ENCODE results near the gene TPRX2. TPM values are rescaled to one million over a fixed set of nuclear protein-coding genes. Genes with fewer than 3 reads are reported as not detected.

The TPRX2 gene
- total and polyA plus RNA-seq, 2 donors (not counting 1 experiment from before 2014, with no cell fraction given) = not detected

GRCh38 chr19:47826800-47827199, 32.2 kb upstream of the TPRX2 start:
- no peaks in the 10 kb centered on the region for H3K79me2 ChIP-seq (ENCODE audit: control insufficient read depth, insufficient read depth, low read length)
- TF ChIP-seq EZH2 (IDR thresholded peaks at IDR 0.05; ENCODE audit: borderline replicate concordance, insufficient read depth, low read depth, low read length, poor library complexity, severe bottlenecking) (no peak), CTCF (IDR thresholded peaks at IDR 0.05) (no peak)
- Mint-ChIP-seq H3K27me3 (peaks cover 7% of the 10 kb centered on the region), H3K4me1 (no peaks in the 10 kb centered on the region), H3K27ac (no peak overlapping the region), H3K4me3 (no peak overlapping the region), H3K9me3 (ENCODE audit: insufficient read depth) (peaks cover 6% of the 10 kb centered on the region)
- intact Hi-C loops (cut with micrococcal nuclease) = no loop called here
- DNase-seq = no peak
- 84% methylated on average over 6 of the region's 6 CpGs for WGBS (ENCODE audit: insufficient coverage)
- no peaks in the 10 kb centered on the region for H4K20me1 ChIP-seq (ENCODE audit: control insufficient read depth, insufficient read depth, low read length, poor library complexity, severe bottlenecking)
- ChIA-PET CTCF (no interaction called here), POLR2A (no interaction called here)
- H3K4me2 ChIP-seq (replicated peaks; ENCODE audit: low read depth, low read length, poor library complexity, severe bottlenecking) = no peak overlapping the region
- peaks cover 0 to 4% (median 0%) of the 10 kb centered on the region in 3 donors for H3K9me3 ChIP-seq (ENCODE audit: control extremely low read depth in 1 of 3, control insufficient read depth in 2 of 3, insufficient read depth in 1 of 3, low read length in 2 of 3)
- H2AFZ ChIP-seq (ENCODE audit: insufficient read depth, low read depth, low read length, poor library complexity, severe bottlenecking) = no peak overlapping the region
- no peak for ATAC-seq (ENCODE audit: low read depth)
- no peak overlapping the region for H3K4me3 ChIP-seq (ENCODE audit: control extremely low read depth in 1 of 5, extremely low read depth in 1 of 5, insufficient read depth in 1 of 5, low read depth in 2 of 5, low read length in 4 of 5)
- H3K27ac ChIP-seq (ENCODE audit: low read length in 2 of 2) = no peak overlapping the region
- no peaks in the 10 kb centered on the region for H3K36me3 ChIP-seq (replicated peaks in 1 of 2; ENCODE audit: control extremely low read depth in 1 of 2, control insufficient read depth in 1 of 2, extremely low read depth in 1 of 2, insufficient read depth in 2 of 2, low read length in 1 of 2)
- H3K4me1 ChIP-seq (ENCODE audit: control insufficient read depth in 2 of 2, insufficient read depth in 2 of 2, low read length in 2 of 2) = no peaks in the 10 kb centered on the region
- H3K9ac ChIP-seq (ENCODE audit: low read length) = no peak overlapping the region
- no peaks in the 10 kb centered on the region for H3K27me3 ChIP-seq (replicated peaks in 1 of 4; ENCODE audit: control extremely low read depth in 1 of 4, control insufficient read depth in 3 of 4, insufficient read depth in 4 of 4, low read length in 3 of 4)

- ChIA-PET CTCF (no interaction called here), POLR2A (no interaction called here)
- Mint-ChIP-seq H3K4me3 (no peak overlapping the region), H3K27me3 (no peaks in the 10 kb centered on the region), H3K9me3 (ENCODE audit: insufficient read depth) (no peaks in the 10 kb centered on the region), H3K4me1 (no peaks in the 10 kb centered on the region), H3K27ac (no peak overlapping the region)
- intact Hi-C loops (cut with micrococcal nuclease) = no loop called here
- Histone ChIP-seq H3K9ac (ENCODE audit: low read length) (no peak overlapping the region), H3K4me2 (replicated peaks; ENCODE audit: low read depth, low read length, poor library complexity, severe bottlenecking) (no peak overlapping the region), H4K20me1 (ENCODE audit: control insufficient read depth, insufficient read depth, low read length, poor library complexity, severe bottlenecking) (no peaks in the 10 kb centered on the region), H3K79me2 (ENCODE audit: control insufficient read depth, insufficient read depth, low read length) (no peaks in the 10 kb centered on the region), H3K27me3 (replicated peaks in 1 of 4; ENCODE audit: control extremely low read depth in 1 of 4, control insufficient read depth in 3 of 4, insufficient read depth in 4 of 4, low read length in 3 of 4) (no peaks in the 10 kb centered on the region), H3K4me3 (ENCODE audit: control extremely low read depth in 1 of 5, extremely low read depth in 1 of 5, insufficient read depth in 1 of 5, low read depth in 2 of 5, low read length in 4 of 5) (no peak overlapping the region), H3K36me3 (replicated peaks in 1 of 2; ENCODE audit: control extremely low read depth in 1 of 2, control insufficient read depth in 1 of 2, extremely low read depth in 1 of 2, insufficient read depth in 2 of 2, low read length in 1 of 2) (no peaks in the 10 kb centered on the region), H3K27ac (ENCODE audit: low read length in 2 of 2) (no peak overlapping the region), H3K4me1 (ENCODE audit: control insufficient read depth in 2 of 2, insufficient read depth in 2 of 2, low read length in 2 of 2) (no peaks in the 10 kb centered on the region), H3K9me3 (ENCODE audit: control extremely low read depth in 1 of 3, control insufficient read depth in 2 of 3, insufficient read depth in 1 of 3, low read length in 2 of 3) (peaks cover 0 to 4% (median 0%) of the 10 kb centered on the region in 3 donors), H2AFZ (ENCODE audit: insufficient read depth, low read depth, low read length, poor library complexity, severe bottlenecking) (no peak overlapping the region)
- ATAC-seq (ENCODE audit: low read depth) (no peak), DNase-seq (no peak)
- no peak for TF ChIP-seq CTCF (IDR thresholded peaks at IDR 0.05)
- WGBS (ENCODE audit: insufficient coverage) = no CpG with 5 or more reads among the region's 4 CpGs
Observed at GRCh38 chr19:47832723-47833122, 26.3 kb upstream of the TPRX2 start.
